ENCODE results near the gene PXMP2.

GRCh38 chr12:132710043-132710404 is 22.6 kb downstream of the PXMP2 start:
- TF ChIP-seq EP300 (IDR thresholded peaks at IDR 0.05; ENCODE audit: low read depth) (no peak), CTCF (IDR thresholded peaks at IDR 0.05) (no peak)
